GM23338 (cell line): ENCODE results near the gene KIAA2012. TPM values are rescaled to one million over a fixed set of nuclear protein-coding genes. Genes with fewer than 3 reads are reported as not detected.

Source experiments
- ATAC-seq: fragments of 200-7000 bp; cut with Tn5 transposase; 3 replicates; pipeline ENCODE4 v1.9.1; 2020
- DNase-seq: peaks from one replicate; pipeline ENCODE4 v3.0.0-alpha.2; 2015; ENCODE audit warnings: low spot score
- H2AFZ ChIP-seq: fragments of 200-600 bp; sonication (generic); 2 replicates; pipeline ENCODE4 v1.8.0; 2016; ENCODE audit warnings: antibody characterized with exemption, mild to moderate bottlenecking, moderate library complexity
- H3F3A ChIP-seq: fragments of 200-600 bp; sonication (generic); replicated peaks from 2 replicates; pipeline ENCODE4 v1.8.0; 2017; ENCODE audit warnings: antibody characterized with exemption, mixed run types, low read depth
- H3K27ac ChIP-seq: fragments of 200-600 bp; sonication (generic); 2 replicates; pipeline ENCODE4 v1.6.1; 2016; ENCODE audit warnings: low read depth
- H3K27me3 ChIP-seq: fragments of 200-600 bp; sonication (generic); 2 replicates; pipeline ENCODE4 v1.8.0; 2016; ENCODE audit warnings: mild to moderate bottlenecking, mixed run types, moderate library complexity; ENCODE audit not compliant: insufficient read depth
- H3K36me3 ChIP-seq: fragments of 200-600 bp; sonication (generic); 2 replicates; pipeline ENCODE4 v1.8.0; 2016; ENCODE audit warnings: mild to moderate bottlenecking; ENCODE audit not compliant: insufficient read depth
- H3K4me1 ChIP-seq: fragments of 200-600 bp; sonication (generic); 2 replicates; pipeline ENCODE4 v1.8.0; 2016; ENCODE audit warnings: mild to moderate bottlenecking, moderate library complexity; ENCODE audit not compliant: insufficient read depth
- H3K4me2 ChIP-seq: fragments of 200-600 bp; sonication (generic); 2 replicates; pipeline ENCODE4 v1.7.1; 2017; ENCODE audit warnings: mixed run types
- H3K4me3 ChIP-seq: fragments of 200-600 bp; sonication (generic); 2 replicates; pipeline ENCODE4 v1.6.1; 2016; ENCODE audit warnings: mixed run types
- H3K79me2 ChIP-seq: fragments of 200-600 bp; sonication (generic); replicated peaks from 2 replicates; pipeline ENCODE4 v1.8.0; 2017; ENCODE audit warnings: mild to moderate bottlenecking; ENCODE audit not compliant: insufficient read depth
- H3K9me2 ChIP-seq: fragments of 200-600 bp; sonication (generic); 2 replicates; pipeline ENCODE4 v1.8.0; 2017; ENCODE audit not compliant: insufficient read depth
- H4K20me1 ChIP-seq: fragments of 200-600 bp; sonication (generic); replicated peaks from 2 replicates; pipeline ENCODE4 v1.8.0; 2017; ENCODE audit warnings: mild to moderate bottlenecking; ENCODE audit not compliant: insufficient read depth
- H3K27ac Mint-ChIP-seq: 2 replicates; pipeline ENCODE4 v1.8.0; 2020; ENCODE audit warnings: inconsistent platforms, mild to moderate bottlenecking, moderate library complexity, mixed read lengths
- H3K27me3 Mint-ChIP-seq: 3 replicates; pipeline ENCODE4 v1.8.0; 2022; ENCODE audit warnings: low read depth, mild to moderate bottlenecking, moderate library complexity, mixed read lengths, inconsistent platforms; ENCODE audit not compliant: insufficient read depth, poor library complexity
- H3K36me3 Mint-ChIP-seq: 3 replicates; pipeline ENCODE4 v1.8.0; 2021; ENCODE audit warnings: low read depth, mild to moderate bottlenecking, inconsistent platforms, moderate library complexity, mixed read lengths
- H3K4me1 Mint-ChIP-seq: 3 replicates; pipeline ENCODE4 v1.8.0; 2020; ENCODE audit warnings: mild to moderate bottlenecking, inconsistent platforms, mixed read lengths
- H3K4me3 Mint-ChIP-seq: 3 replicates; pipeline ENCODE4 v1.8.0; 2021; ENCODE audit warnings: moderate library complexity, mild to moderate bottlenecking, inconsistent platforms, mixed read lengths
- H3K9me3 Mint-ChIP-seq: 3 replicates; pipeline ENCODE4 v1.8.0; 2020; ENCODE audit warnings: moderate library complexity, mild to moderate bottlenecking, inconsistent platforms, mixed read lengths
- CREB1 ChIP-seq: fragments of 250-450 bp; sonication (Bioruptor Pico); IDR thresholded peaks from 2 replicates; pipeline ENCODE4 v1.5.0; 2020; ENCODE audit warnings: low read depth, mild to moderate bottlenecking, moderate library complexity
- CTCF ChIP-seq, 2 experiments: fragments of 200-600 bp in 1 of 2; sonication (generic) in 1 of 2; conservative IDR thresholded peaks; 2 replicates each; pipeline versions ENCODE4 v1.5.1 to v1.6.1; 2016 to 2017; ENCODE audit warnings: antibody characterized with exemption in 2 of 2, low read depth in 2 of 2, mild to moderate bottlenecking in 2 of 2, moderate library complexity in 1 of 2
- ETS1 ChIP-seq: IDR thresholded peaks from 2 replicates; pipeline ENCODE4 v1.6.1; 2016; ENCODE audit warnings: antibody characterized with exemption
- EZH2 ChIP-seq: fragments of 200-600 bp; sonication (generic); IDR thresholded peaks from one replicate; pipeline ENCODE4 v1.8.0; 2017; ENCODE audit warnings: antibody characterized with exemption, mild to moderate bottlenecking, low read depth; ENCODE audit not compliant: unreplicated experiment
- EZH2phosphoT487 ChIP-seq: fragments of 200-600 bp; sonication (generic); IDR thresholded peaks from one replicate; pipeline ENCODE4 v1.8.1; 2018; ENCODE audit warnings: antibody characterized with exemption; ENCODE audit not compliant: unreplicated experiment
- JUNB ChIP-seq: IDR thresholded peaks from one replicate; pipeline ENCODE4 v1.6.1; 2016; ENCODE audit warnings: antibody characterized with exemption; ENCODE audit not compliant: unreplicated experiment
- NANOG ChIP-seq: IDR thresholded peaks from 2 replicates; pipeline ENCODE4 v1.6.1; 2016; ENCODE audit warnings: antibody characterized with exemption, borderline replicate concordance
- POLR2AphosphoS5 ChIP-seq: IDR thresholded peaks from 2 replicates; pipeline ENCODE4 v1.6.1; 2016; ENCODE audit warnings: antibody characterized with exemption, low read depth
- REST ChIP-seq: IDR thresholded peaks from one replicate; pipeline ENCODE4 v1.6.1; 2018; ENCODE audit warnings: antibody characterized with exemption; ENCODE audit not compliant: unreplicated experiment
- STAT1 ChIP-seq: IDR thresholded peaks from one replicate; pipeline ENCODE4 v1.6.1; 2016; ENCODE audit warnings: antibody characterized with exemption; ENCODE audit not compliant: unreplicated experiment
- ZNF114 ChIP-seq: fragments of 250-450 bp; sonication (Bioruptor Pico); IDR thresholded peaks from 2 replicates; pipeline ENCODE4 v1.5.0; 2020; ENCODE audit warnings: mild to moderate bottlenecking, moderate library complexity
- ZNF331 ChIP-seq: fragments of 250-450 bp; sonication (Bioruptor Pico); IDR thresholded peaks from 2 replicates; pipeline ENCODE4 v1.5.0; 2020; ENCODE audit warnings: low read depth, mild to moderate bottlenecking, moderate library complexity
- polyA plus RNA-seq: library from polyadenylated mRNA; unstranded; fragments of >200 nt; fragmentation: Nextera tagmentation; extraction: Ambion mirVana; gene quantifications from 2 replicates; pipeline ENCODE4 v1.2.1, GENCODE V29; 2016
- total RNA-seq: library from RNA; depleted of rRNA; stranded (reverse); fragments of >200 nt; shearing (Covaris generic); gene quantifications from 2 replicates; pipeline ENCODE4 v1.2.3, GENCODE V29; 2014

KIAA2012 gene
- total and polyA plus RNA-seq, 2 experiments from 2014 or later = 0.03 to 0.08 TPM

GRCh38 chr2:202046572-202046971 is 26.5 kb upstream of the KIAA2012 start:
- no peak overlapping the region for H3K27ac ChIP-seq
- H3K36me3 ChIP-seq = no peaks in the 10 kb centered on the region
- no peak overlapping the region for H3K4me2 ChIP-seq
- DNase-seq = no peak
- H3K27me3 Mint-ChIP-seq = peaks cover 6% of the 10 kb centered on the region
- H3F3A ChIP-seq = no peaks in the 10 kb centered on the region
- H3K9me3 Mint-ChIP-seq = no peaks in the 10 kb centered on the region
- H3K27me3 ChIP-seq = no peaks in the 10 kb centered on the region
- H3K27ac Mint-ChIP-seq = no peak overlapping the region
- H3K4me1 Mint-ChIP-seq = peaks cover 18% of the 10 kb centered on the region
- H3K79me2 ChIP-seq = no peaks in the 10 kb centered on the region
- H3K36me3 Mint-ChIP-seq = no peaks in the 10 kb centered on the region
- peaks cover 15% of the 10 kb centered on the region for H3K4me1 ChIP-seq
- H3K4me3 Mint-ChIP-seq = no peak overlapping the region
- H4K20me1 ChIP-seq = no peaks in the 10 kb centered on the region
- no peak overlapping the region for H2AFZ ChIP-seq
- no peaks in the 10 kb centered on the region for H3K9me2 ChIP-seq
- ATAC-seq = peak; percentile 55
- no peak overlapping the region for H3K4me3 ChIP-seq
- TF ChIP-seq STAT1 (no peak), JUNB (no peak), EZH2 (no peak), ZNF114 (CRISPR knock-in tag) (no peak)

GRCh38 chr2:202049092-202049728 is 23.8 kb upstream of the KIAA2012 start:
- peaks cover 32% of the 10 kb centered on the region for H3K4me1 Mint-ChIP-seq
- peaks cover 11% of the 10 kb centered on the region for H3K27me3 Mint-ChIP-seq
- H3K4me3 Mint-ChIP-seq = no peak overlapping the region
- no peak overlapping the region for H3K27ac Mint-ChIP-seq
- Histone ChIP-seq H3K27ac (no peak overlapping the region), H3K9me2 (no peaks in the 10 kb centered on the region), H3K4me1 (peaks cover 29% of the 10 kb centered on the region), H2AFZ (no peak overlapping the region), H4K20me1 (no peaks in the 10 kb centered on the region), H3K4me2 (no peak overlapping the region), H3K4me3 (no peak overlapping the region), H3K79me2 (no peaks in the 10 kb centered on the region), H3K27me3 (no peaks in the 10 kb centered on the region), H3K36me3 (no peaks in the 10 kb centered on the region), H3F3A (no peaks in the 10 kb centered on the region; the same call in 1 of the 2 replicates)
- H3K36me3 Mint-ChIP-seq = no peaks in the 10 kb centered on the region
- H3K9me3 Mint-ChIP-seq = no peaks in the 10 kb centered on the region
- DNase-seq = no peak
- no peak for ATAC-seq
- TF ChIP-seq CREB1 = no peak
- TF ChIP-seq ETS1 = no peak
- TF ChIP-seq NANOG = no peak
- no peak for TF ChIP-seq ZNF114 (CRISPR knock-in tag)
- TF ChIP-seq POLR2AphosphoS5 = no peak
- no peak for TF ChIP-seq EZH2phosphoT487
- no peak for TF ChIP-seq STAT1
- TF ChIP-seq EZH2 = no peak
- TF ChIP-seq CTCF (conservative IDR thresholded peaks at IDR 0.05; ENCODE audit: low read depth in 2 of 2) = no peak
- no peak for TF ChIP-seq ZNF331 (CRISPR knock-in tag)
- TF ChIP-seq JUNB = no peak
- TF ChIP-seq REST = no peak
